HG03457 (cell line): ENCODE data around the gene ADARB1.
"Not testable (repeated sequence)": the region's sequence is repeated elsewhere in the genome, so short reads cannot be mapped to it uniquely, and the experiment has no call there.

Experiments
- ATAC-seq: cut with Tn5 transposase; IDR thresholded peaks from one replicate; pipeline ENCODE4 v1.9.1; 2021; ENCODE audit warnings: moderate number of reproducible peaks; ENCODE audit not compliant: unreplicated experiment

ADARB1 gene

GRCh38 chr21:45074048-45074817, at the start of gene ADARB1:
TSS of gene ADARB1 (plus strand) at chr21:45074580. CDS start at chr21:45171657, 97,077 bp downstream.
- no peak for ATAC-seq

- no peak for ATAC-seq
These were observed 48.2 kb upstream of the ADARB1 start for GRCh38 chr21:45026066-45026745.

- ATAC-seq = no peak
These were observed 47.6 kb upstream of the ADARB1 start for GRCh38 chr21:45026826-45027225.

- no peak for ATAC-seq
These were observed 46.9 kb upstream of the ADARB1 start for GRCh38 chr21:45027241-45028196.

- not testable (repeated sequence) for ATAC-seq
These were observed 45.7 kb upstream of the ADARB1 start for GRCh38 chr21:45028645-45029044.

GRCh38 chr21:45029298-45029947, 45.0 kb upstream of the ADARB1 start:
- ATAC-seq = no peak

- no peak for ATAC-seq
These were observed 44.3 kb upstream of the ADARB1 start for GRCh38 chr21:45029948-45030681.

GRCh38 chr21:45030682-45031570, 43.5 kb upstream of the ADARB1 start:
- ATAC-seq = no peak

GRCh38 chr21:45031571-45032191, 42.7 kb upstream of the ADARB1 start:
- no peak for ATAC-seq

- no peak for ATAC-seq
These were observed 42.0 kb upstream of the ADARB1 start for GRCh38 chr21:45032332-45032731.

GRCh38 chr21:45032977-45033710, 41.2 kb upstream of the ADARB1 start:
- ATAC-seq = no peak

GRCh38 chr21:45033791-45034555, 40.4 kb upstream of the ADARB1 start:
- ATAC-seq = no peak

- ATAC-seq = no peak
These were observed 39.6 kb upstream of the ADARB1 start for GRCh38 chr21:45034556-45035476.

GRCh38 chr21:45035477-45035848, 38.9 kb upstream of the ADARB1 start:
- ATAC-seq = no peak

- no peak for ATAC-seq
These were observed 37.8 kb upstream of the ADARB1 start for GRCh38 chr21:45036630-45037029.

- no peak for ATAC-seq
These were observed 36.4 kb upstream of the ADARB1 start for GRCh38 chr21:45037986-45038385.
